ENCODE measurements around the gene ENAM.

Gene ENAM

GRCh38 chr4:70628444-70628843, at the start of gene ENAM:
TSS of gene ENAM (plus strand) at chr4:70628744. CDS start at chr4:70629501, 757 bp downstream.
- DNase-seq (ENCODE audit: low spot score) = no peak

GRCh38 chr4:70581980-70582379, 46.6 kb upstream of the ENAM start:
- DNase-seq (ENCODE audit: low spot score) = no peak

GRCh38 chr4:70583952-70584834, 44.4 kb upstream of the ENAM start:
- no peak for DNase-seq (ENCODE audit: low spot score)

GRCh38 chr4:70586841-70587240, 41.7 kb upstream of the ENAM start:
- DNase-seq (ENCODE audit: low spot score) = no peak

- DNase-seq (ENCODE audit: low spot score) = no peak
These were observed 38.8 kb upstream of the ENAM start for GRCh38 chr4:70589785-70590184.

- no peak for DNase-seq (ENCODE audit: low spot score)
These were observed 36.5 kb upstream of the ENAM start, which contains the start of gene AMBN for GRCh38 chr4:70591955-70592582. TSS of gene AMBN (plus strand) at chr4:70592256. CDS start at chr4:70592359, 103 bp downstream.

- no peak for DNase-seq (ENCODE audit: low spot score)
These were observed 34.3 kb upstream of the ENAM start for GRCh38 chr4:70594196-70594595.

GRCh38 chr4:70600305-70600704, 28.2 kb upstream of the ENAM start:
- DNase-seq (ENCODE audit: low spot score) = no peak

GRCh38 chr4:70600977-70601376, 27.6 kb upstream of the ENAM start:
- DNase-seq (ENCODE audit: low spot score) = no peak

GRCh38 chr4:70601422-70602039, 27.0 kb upstream of the ENAM start:
- peak; percentile 38 for DNase-seq (ENCODE audit: low spot score)

- peak; percentile 2 for DNase-seq (ENCODE audit: low spot score)
These were observed 24.7 kb upstream of the ENAM start for GRCh38 chr4:70603856-70604255.

- DNase-seq (ENCODE audit: low spot score) = no peak
These were observed 22.1 kb upstream of the ENAM start for GRCh38 chr4:70606459-70606858.

- DNase-seq (ENCODE audit: low spot score) = no peak
These were observed 21.1 kb upstream of the ENAM start for GRCh38 chr4:70607334-70607853.

- no peak for DNase-seq (ENCODE audit: low spot score)
These were observed 20.2 kb upstream of the ENAM start for GRCh38 chr4:70608324-70608723.

- no peak for DNase-seq (ENCODE audit: low spot score)
These were observed 15.0 kb upstream of the ENAM start for GRCh38 chr4:70613306-70614183.

- DNase-seq (ENCODE audit: low spot score) = no peak
These were observed 14.4 kb upstream of the ENAM start for GRCh38 chr4:70614184-70614555.

- DNase-seq (ENCODE audit: low spot score) = no peak
These were observed 9.3 kb upstream of the ENAM start for GRCh38 chr4:70619288-70619687.

GRCh38 chr4:70619778-70620177, 8.8 kb upstream of the ENAM start:
- no peak for DNase-seq (ENCODE audit: low spot score)

- DNase-seq (ENCODE audit: low spot score) = no peak
These were observed 5.2 kb upstream of the ENAM start for GRCh38 chr4:70623323-70623722.

GRCh38 chr4:70624226-70624793, 4.2 kb upstream of the ENAM start:
- no peak for DNase-seq (ENCODE audit: low spot score)

GRCh38 chr4:70627620-70628019, 924 bp upstream of the ENAM start:
- DNase-seq (ENCODE audit: low spot score) = no peak
